ENCODE data around the gene PTX3. TPM values are rescaled to one million over a fixed set of nuclear protein-coding genes. Genes with fewer than 3 reads are reported as not detected.

PTX3 gene
- total RNA-seq, 1 experiment from 2014 or later: 0.59 TPM

DNA sequence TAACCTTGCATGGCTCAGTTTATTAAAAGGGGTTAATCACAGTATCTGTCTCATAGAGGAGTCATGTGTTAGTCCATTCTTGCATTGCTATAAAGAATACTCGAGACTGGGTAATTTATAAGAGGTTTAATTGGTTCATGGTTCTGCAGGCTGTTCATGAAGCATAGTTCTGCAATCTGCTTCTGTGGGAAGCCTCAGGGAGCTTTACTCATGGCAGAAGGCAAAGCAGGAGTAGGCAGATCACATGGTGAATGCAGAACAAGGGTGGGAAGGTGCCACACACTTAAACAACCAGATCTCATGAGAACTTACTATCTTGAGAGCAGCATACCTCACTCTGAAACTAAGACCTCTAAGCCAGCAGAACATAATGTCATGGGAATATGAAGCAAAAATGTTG is 42.2 kb upstream of the PTX3 start (continued):
- TF ChIP-seq, protein P1, sequence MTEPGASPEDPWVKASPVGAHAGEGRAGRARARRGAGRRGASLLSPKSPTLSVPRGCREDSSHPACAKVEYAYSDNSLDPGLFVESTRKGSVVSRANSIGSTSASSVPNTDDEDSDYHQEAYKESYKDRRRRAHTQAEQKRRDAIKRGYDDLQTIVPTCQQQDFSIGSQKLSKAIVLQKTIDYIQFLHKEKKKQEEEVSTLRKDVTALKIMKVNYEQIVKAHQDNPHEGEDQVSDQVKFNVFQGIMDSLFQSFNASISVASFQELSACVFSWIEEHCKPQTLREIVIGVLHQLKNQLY (CRISPR knock-in tag; IDR thresholded peaks at IDR 0.05): no peak
- TF ChIP-seq ZNF121 (CRISPR knock-in tag; IDR thresholded peaks at IDR 0.05): no peak
- TF ChIP-seq PRRX2 (CRISPR knock-in tag; IDR thresholded peaks at IDR 0.05): no peak
- TF ChIP-seq EMX1 (CRISPR knock-in tag; IDR thresholded peaks at IDR 0.05): no peak
- TF ChIP-seq ZNF232 (CRISPR knock-in tag; IDR thresholded peaks at IDR 0.05): no peak
- no peak for TF ChIP-seq IRF2 (CRISPR knock-in tag; IDR thresholded peaks at IDR 0.05; ENCODE audit: borderline replicate concordance, low read depth)

DNA sequence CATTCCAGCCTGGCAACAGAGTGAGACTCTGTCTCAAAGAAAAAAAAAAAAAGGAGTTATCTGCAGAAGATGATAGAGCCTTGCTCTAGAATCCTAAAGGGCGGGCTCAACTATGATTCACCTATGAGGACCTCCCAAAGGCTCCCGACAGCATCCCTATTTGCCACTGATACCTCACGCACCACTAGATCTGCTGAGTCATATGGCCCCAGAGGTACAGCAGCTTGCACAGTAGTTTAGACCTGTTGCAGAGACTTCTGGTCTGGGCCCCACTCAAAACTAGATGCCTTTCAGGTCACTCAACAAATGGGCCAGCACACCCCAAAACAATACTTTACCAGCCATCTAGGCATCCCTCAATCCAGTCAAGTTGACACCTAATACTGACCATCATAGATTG is 38.1 kb upstream of the PTX3 start:
- ChIA-PET POLR2A (no interaction called here), CTCF (no interaction called here)
- Mint-ChIP-seq H3K4me1 (no peaks in the 10 kb centered on the region), H3K4me3 (no peak overlapping the region), H3K36me3 (no peaks in the 10 kb centered on the region), H3K27ac (no peak overlapping the region), H3K9me3 (peaks cover 4% of the 10 kb centered on the region), H3K27me3 (ENCODE audit: low read depth) (no peaks in the 10 kb centered on the region)
- no peak for DNase-seq (ENCODE audit: low spot score)
- ATAC-seq: no peak
- no peak for TF ChIP-seq SOX15 (CRISPR knock-in tag; IDR thresholded peaks at IDR 0.05)
- TF ChIP-seq, protein P2, sequence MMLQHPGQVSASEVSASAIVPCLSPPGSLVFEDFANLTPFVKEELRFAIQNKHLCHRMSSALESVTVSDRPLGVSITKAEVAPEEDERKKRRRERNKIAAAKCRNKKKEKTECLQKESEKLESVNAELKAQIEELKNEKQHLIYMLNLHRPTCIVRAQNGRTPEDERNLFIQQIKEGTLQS (CRISPR knock-in tag; conservative IDR thresholded peaks at IDR 0.05): no peak

DNA sequence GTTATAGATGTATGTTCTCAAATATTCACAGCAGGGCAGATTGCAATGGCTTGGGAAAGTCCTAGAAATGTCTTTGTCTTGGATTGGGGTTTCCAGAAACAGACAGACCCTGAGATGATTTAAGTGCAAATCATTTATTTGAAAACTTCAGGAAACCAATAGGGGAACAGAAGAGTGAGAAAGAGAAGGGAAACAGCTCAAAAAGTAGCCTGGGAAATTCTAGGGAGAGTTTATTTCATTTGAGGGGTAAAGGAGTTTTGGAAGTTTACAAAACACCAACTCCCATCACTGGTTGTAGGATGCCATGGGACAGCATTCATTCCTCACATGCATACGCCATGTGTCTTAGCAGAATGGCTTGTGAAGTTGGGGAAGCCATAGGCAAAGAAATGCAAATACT is 32.3 kb upstream of the PTX3 start:
- peaks cover 26% of the 10 kb centered on the region for H3K4me1 Mint-ChIP-seq
- POLR2A ChIA-PET: no interaction called here
- no peaks in the 10 kb centered on the region for H3K36me3 Mint-ChIP-seq
- ATAC-seq (no peak; the same call in 1 of the 2 replicates), DNase-seq (ENCODE audit: low spot score) (no peak)
- H3K27me3 Mint-ChIP-seq (ENCODE audit: low read depth): no peaks in the 10 kb centered on the region
- H3K4me3 Mint-ChIP-seq: no peak overlapping the region
- CTCF ChIA-PET: no interaction called here
- H3K9me3 Mint-ChIP-seq: no peaks in the 10 kb centered on the region
- TF ChIP-seq NFE2L1 (CRISPR knock-in tag; IDR thresholded peaks at IDR 0.05): no peak
- no peak for TF ChIP-seq RORB (CRISPR knock-in tag; IDR thresholded peaks at IDR 0.05)
- TF ChIP-seq CREM (CRISPR knock-in tag; IDR thresholded peaks at IDR 0.05): no peak
- TF ChIP-seq, protein P3, sequence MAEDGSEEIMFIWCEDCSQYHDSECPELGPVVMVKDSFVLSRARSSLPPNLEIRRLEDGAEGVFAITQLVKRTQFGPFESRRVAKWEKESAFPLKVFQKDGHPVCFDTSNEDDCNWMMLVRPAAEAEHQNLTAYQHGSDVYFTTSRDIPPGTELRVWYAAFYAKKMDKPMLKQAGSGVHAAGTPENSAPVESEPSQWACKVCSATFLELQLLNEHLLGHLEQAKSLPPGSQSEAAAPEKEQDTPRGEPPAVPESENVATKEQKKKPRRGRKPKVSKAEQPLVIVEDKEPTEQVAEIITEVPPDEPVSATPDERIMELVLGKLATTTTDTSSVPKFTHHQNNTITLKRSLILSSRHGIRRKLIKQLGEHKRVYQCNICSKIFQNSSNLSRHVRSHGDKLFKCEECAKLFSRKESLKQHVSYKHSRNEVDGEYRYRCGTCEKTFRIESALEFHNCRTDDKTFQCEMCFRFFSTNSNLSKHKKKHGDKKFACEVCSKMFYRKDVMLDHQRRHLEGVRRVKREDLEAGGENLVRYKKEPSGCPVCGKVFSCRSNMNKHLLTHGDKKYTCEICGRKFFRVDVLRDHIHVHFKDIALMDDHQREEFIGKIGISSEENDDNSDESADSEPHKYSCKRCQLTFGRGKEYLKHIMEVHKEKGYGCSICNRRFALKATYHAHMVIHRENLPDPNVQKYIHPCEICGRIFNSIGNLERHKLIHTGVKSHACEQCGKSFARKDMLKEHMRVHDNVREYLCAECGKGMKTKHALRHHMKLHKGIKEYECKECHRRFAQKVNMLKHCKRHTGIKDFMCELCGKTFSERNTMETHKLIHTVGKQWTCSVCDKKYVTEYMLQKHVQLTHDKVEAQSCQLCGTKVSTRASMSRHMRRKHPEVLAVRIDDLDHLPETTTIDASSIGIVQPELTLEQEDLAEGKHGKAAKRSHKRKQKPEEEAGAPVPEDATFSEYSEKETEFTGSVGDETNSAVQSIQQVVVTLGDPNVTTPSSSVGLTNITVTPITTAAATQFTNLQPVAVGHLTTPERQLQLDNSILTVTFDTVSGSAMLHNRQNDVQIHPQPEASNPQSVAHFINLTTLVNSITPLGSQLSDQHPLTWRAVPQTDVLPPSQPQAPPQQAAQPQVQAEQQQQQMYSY (CRISPR knock-in tag; IDR thresholded peaks at IDR 0.05): no peak
- TF ChIP-seq, protein P4, sequence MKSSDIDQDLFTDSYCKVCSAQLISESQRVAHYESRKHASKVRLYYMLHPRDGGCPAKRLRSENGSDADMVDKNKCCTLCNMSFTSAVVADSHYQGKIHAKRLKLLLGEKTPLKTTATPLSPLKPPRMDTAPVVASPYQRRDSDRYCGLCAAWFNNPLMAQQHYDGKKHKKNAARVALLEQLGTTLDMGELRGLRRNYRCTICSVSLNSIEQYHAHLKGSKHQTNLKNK (CRISPR knock-in tag; IDR thresholded peaks at IDR 0.05): no peak
- TF ChIP-seq, protein P5, sequence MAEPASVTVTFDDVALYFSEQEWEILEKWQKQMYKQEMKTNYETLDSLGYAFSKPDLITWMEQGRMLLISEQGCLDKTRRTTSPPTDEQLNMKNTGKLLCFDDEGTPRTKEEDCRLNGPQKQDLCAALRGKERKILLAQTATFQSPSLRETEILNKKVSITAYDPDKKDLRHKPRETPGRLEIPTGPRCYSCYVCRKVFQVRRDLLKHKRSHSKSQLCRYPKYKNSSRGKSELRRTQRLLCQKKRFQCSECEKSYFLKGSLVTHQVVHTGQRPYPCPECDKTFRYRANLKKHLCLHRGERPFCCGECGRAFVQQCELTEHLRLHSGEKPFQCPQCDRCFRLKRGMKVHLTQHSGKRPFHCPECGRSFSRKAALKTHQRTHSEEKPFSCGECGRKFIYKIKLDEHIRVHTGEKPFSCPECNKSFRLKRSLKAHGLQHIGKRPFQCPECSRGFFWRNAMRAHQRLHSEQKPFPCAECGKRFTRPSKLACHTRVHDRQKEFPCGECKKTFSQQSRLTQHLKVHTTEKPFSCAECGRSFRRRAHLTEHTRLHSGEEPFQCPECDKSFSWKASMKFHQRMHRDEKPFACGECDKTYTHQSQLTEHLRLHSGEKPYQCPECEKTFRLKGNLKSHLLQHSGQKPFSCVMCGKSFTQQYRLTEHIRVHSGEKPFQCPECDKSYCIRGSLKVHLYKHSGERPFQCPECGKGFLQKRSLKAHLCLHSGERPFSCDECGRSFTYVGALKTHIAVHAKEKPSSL (CRISPR knock-in tag; conservative IDR thresholded peaks at IDR 0.05): no peak
- TF ChIP-seq EMX1 (CRISPR knock-in tag; IDR thresholded peaks at IDR 0.05): no peak
- TF ChIP-seq FOXP1 (CRISPR knock-in tag; IDR thresholded peaks at IDR 0.05; ENCODE audit: borderline replicate concordance): no peak
- TF ChIP-seq, protein P6, sequence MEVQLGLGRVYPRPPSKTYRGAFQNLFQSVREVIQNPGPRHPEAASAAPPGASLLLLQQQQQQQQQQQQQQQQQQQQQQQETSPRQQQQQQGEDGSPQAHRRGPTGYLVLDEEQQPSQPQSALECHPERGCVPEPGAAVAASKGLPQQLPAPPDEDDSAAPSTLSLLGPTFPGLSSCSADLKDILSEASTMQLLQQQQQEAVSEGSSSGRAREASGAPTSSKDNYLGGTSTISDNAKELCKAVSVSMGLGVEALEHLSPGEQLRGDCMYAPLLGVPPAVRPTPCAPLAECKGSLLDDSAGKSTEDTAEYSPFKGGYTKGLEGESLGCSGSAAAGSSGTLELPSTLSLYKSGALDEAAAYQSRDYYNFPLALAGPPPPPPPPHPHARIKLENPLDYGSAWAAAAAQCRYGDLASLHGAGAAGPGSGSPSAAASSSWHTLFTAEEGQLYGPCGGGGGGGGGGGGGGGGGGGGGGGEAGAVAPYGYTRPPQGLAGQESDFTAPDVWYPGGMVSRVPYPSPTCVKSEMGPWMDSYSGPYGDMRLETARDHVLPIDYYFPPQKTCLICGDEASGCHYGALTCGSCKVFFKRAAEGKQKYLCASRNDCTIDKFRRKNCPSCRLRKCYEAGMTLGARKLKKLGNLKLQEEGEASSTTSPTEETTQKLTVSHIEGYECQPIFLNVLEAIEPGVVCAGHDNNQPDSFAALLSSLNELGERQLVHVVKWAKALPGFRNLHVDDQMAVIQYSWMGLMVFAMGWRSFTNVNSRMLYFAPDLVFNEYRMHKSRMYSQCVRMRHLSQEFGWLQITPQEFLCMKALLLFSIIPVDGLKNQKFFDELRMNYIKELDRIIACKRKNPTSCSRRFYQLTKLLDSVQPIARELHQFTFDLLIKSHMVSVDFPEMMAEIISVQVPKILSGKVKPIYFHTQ (CRISPR knock-in tag; IDR thresholded peaks at IDR 0.05): no peak
- no peak for TF ChIP-seq ZNF263 (CRISPR knock-in tag; IDR thresholded peaks at IDR 0.05; ENCODE audit: low read depth)
- TF ChIP-seq NFATC4 (CRISPR knock-in tag; IDR thresholded peaks at IDR 0.05): no peak
- TF ChIP-seq ZNF219 (CRISPR knock-in tag; IDR thresholded peaks at IDR 0.05; ENCODE audit: borderline replicate concordance): no peak
- TF ChIP-seq ETV6 (CRISPR knock-in tag; IDR thresholded peaks at IDR 0.05): no peak
- no peak for TF ChIP-seq RELA (CRISPR knock-in tag; IDR thresholded peaks at IDR 0.05; ENCODE audit: borderline replicate concordance)
- no peak for TF ChIP-seq MXD4 (CRISPR knock-in tag; IDR thresholded peaks at IDR 0.05; ENCODE audit: borderline replicate concordance)
- H3K27ac Mint-ChIP-seq: no peak overlapping the region
